Measurements from ENCODE around the gene ITGB3.

Gene ITGB3

GRCh38 chr17:47278561-47278960 is 24.9 kb downstream of the ITGB3 start:
- DNase-seq, result no peak

- no peak for DNase-seq
These were observed 25.6 kb downstream of the ITGB3 start for GRCh38 chr17:47279062-47279801.

- no peak for DNase-seq
These were observed 26.6 kb downstream of the ITGB3 start for GRCh38 chr17:47280072-47280811.

- no peak for DNase-seq
These were observed 27.6 kb downstream of the ITGB3 start for GRCh38 chr17:47281216-47281615.

- DNase-seq, result no peak
These were observed 31.4 kb downstream of the ITGB3 start for GRCh38 chr17:47285003-47285402.

GRCh38 chr17:47286198-47286914 is 32.7 kb downstream of the ITGB3 start:
- no peak for DNase-seq

GRCh38 chr17:47287068-47287467 is 33.4 kb downstream of the ITGB3 start:
- no peak for DNase-seq

GRCh38 chr17:47287639-47288038 is 34.0 kb downstream of the ITGB3 start:
- no peak for DNase-seq

GRCh38 chr17:47288531-47289116 is 35.0 kb downstream of the ITGB3 start:
- DNase-seq, result no peak

GRCh38 chr17:47289302-47289701 is 35.7 kb downstream of the ITGB3 start:
- DNase-seq, result no peak

GRCh38 chr17:47290870-47291241 is 37.2 kb downstream of the ITGB3 start:
- DNase-seq, result no peak

- DNase-seq, result no peak
These were observed 37.7 kb downstream of the ITGB3 start for GRCh38 chr17:47291242-47291873.

GRCh38 chr17:47292206-47292605 is 38.6 kb downstream of the ITGB3 start:
- DNase-seq, result no peak

- DNase-seq, result no peak
These were observed 41.6 kb downstream of the ITGB3 start for GRCh38 chr17:47295037-47295873.

GRCh38 chr17:47295874-47296255 is 42.2 kb downstream of the ITGB3 start:
- DNase-seq, result no peak

- DNase-seq, result peak; percentile 65
These were observed 44.2 kb downstream of the ITGB3 start for GRCh38 chr17:47297661-47298400.

GRCh38 chr17:47298712-47299111 is 45.1 kb downstream of the ITGB3 start:
- no peak for DNase-seq

- DNase-seq, result no peak
These were observed 45.7 kb downstream of the ITGB3 start for GRCh38 chr17:47299239-47299910.

GRCh38 chr17:47300718-47301117 is 47.1 kb downstream of the ITGB3 start:
- no peak for DNase-seq

GRCh38 chr17:47301161-47301560 is 47.5 kb downstream of the ITGB3 start:
- no peak for DNase-seq

- DNase-seq, result no peak
These were observed 48.2 kb downstream of the ITGB3 start for GRCh38 chr17:47301831-47302230.
